Cerebellar cortex (tissue), 1 donor: ENCODE data around the gene ZNF385D.

Experiments
- DNase-seq: peaks from one replicate; pipeline ENCODE4 v3.0.0-alpha.2; 2015; ENCODE audit warnings: low spot score

Gene ZNF385D

DNA sequence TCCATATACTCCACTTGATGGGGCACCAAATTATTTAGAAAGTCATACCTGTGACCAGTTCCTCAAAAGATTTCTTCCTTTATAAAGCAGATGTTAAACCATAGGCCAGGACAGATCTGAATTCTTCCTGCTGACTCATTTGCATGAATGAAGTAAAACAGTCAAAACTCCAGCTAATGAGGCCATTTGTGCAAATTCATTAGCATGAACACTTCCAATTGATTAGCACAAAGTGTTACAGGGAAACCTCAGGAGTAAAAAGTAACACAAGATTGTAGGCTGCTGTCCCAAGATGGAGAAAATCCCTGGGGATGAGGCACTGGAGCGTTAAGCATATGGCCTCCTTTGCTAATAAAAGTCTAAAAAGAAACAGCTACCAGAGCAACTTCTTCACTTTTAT is 149.8 kb downstream of the ZNF385D start:
- no peak for DNase-seq

DNA sequence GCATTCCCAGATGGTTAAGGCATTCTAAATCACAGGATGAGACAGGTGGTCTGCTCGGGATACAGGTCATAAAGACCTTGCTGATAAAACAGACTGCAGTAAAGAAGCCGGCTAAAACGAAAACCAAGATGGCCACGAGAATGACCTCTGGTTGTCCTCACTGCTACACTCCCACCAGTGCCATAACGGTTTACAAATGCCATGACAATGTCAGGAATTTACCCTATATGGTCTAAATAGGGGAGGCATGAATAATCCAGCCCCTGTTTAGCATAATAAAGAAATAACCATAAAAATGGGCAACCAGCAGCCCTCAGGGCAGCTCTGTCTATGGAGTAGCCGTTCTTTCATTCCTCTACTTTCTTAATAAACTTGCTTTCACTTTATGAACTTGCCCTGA is 151.1 kb downstream of the ZNF385D start:
- no peak for DNase-seq

DNA sequence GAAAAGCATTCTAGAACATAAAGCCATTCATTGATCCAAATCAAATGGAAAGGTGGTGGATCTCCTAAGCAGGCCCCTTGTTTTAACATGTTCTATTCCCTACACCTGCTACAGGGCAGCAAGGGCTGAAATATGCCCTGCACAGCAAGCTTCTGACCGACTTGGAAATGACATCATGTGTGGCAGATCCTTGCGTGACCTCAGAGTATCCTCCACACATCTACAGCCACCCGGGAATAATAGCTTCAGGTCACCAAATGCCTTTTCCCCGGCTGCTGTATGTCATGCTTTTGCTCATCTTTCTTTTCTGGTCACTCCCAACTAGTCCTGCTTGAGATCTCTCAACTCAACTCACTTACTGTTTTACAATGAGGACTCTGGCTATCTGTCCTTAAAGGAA is 158.2 kb downstream of the ZNF385D start:
- DNase-seq, result no peak

- DNase-seq, result no peak
These were observed 163.1 kb downstream of the ZNF385D start for GRCh38 chr3:21587894-21588293.

DNA sequence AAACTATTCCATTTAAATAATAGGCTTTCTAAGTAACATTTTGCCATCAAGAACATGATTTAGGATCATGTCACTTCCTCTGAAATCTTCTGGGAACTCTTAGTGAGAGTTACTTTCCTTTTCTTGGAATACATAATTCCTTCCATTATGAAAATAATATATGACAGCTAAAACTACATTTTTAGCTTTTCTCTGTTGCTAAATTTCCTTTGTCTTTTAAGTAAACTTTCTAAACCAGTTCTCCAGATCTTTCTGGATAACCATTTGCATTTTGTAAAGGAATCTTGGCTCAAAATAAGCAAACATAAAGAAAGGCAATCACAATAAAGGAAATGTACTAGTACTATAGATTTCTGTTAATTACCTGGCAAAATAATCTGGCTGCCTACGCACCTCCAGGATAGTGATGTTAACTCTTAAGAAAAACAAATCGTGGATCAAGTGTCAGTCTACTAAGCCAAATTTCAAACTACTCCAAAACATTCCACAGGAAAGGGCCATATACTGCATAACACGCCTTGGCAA is 165.7 kb downstream of the ZNF385D start:
- DNase-seq, result no peak

DNA sequence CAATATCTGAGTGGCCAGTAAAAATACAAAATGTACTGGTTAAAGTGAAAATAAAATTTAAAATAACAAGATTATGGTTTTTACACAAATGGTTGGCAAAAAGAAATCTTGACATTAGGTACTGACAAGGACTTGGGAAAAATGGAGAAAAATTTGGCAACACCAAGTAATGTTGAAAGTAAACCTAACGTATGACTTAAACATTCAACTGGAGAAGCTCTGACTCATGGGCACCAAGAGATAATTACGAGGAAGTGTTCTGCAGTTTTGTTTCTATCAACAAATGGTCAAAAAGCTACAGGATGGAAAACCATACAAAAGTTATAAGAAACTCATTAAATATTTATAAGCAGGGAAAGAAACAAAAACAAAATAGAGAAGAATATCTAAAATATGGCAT is 177.7 kb downstream of the ZNF385D start:
- DNase-seq, result no peak

- DNase-seq, result no peak
These were observed 186.5 kb downstream of the ZNF385D start for GRCh38 chr3:21564531-21564930.

- no peak for DNase-seq
These were observed 188.8 kb downstream of the ZNF385D start for GRCh38 chr3:21562243-21562642.

GRCh38 chr3:21561472-21561871 is 189.5 kb downstream of the ZNF385D start:
- DNase-seq, result no peak

DNA sequence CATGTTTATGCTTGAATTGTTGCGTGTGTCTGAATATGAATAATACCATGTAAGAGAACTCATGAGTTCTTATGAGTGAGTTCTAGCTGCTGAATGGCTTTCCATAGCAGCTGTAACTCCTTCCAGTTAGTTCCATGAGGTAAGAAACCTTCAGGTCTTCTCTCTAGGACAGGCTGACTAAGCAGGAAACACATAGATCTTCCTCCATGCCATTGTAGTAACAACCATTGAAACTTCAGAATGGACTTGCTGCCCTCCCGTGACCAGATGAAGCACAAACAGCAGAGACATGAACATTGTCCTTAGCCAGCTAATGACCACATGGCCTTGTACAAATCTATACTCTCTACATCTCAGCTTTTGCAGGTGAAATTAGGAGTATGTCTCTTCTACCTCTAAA is 200.0 kb downstream of the ZNF385D start:
- no peak for DNase-seq

DNA sequence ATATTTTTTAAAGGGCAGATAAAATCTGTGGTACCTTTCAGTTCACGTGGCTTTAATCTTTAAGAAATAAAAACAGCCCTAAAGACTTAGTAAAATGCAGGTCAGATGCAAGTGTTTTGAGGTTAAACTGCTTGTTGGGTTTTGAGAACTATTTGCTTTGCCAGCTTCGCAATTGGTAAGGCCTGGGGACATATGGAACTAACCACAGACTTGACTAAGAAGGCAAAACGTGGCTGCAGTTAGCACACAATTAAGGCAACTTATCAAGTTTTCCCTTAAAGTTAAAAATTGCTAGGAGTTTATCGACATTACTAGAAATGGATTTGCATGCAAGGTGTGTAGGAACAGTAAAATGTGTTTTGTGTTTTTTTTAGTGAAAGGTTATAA is 206.9 kb downstream of the ZNF385D start:
- no peak for DNase-seq

DNA sequence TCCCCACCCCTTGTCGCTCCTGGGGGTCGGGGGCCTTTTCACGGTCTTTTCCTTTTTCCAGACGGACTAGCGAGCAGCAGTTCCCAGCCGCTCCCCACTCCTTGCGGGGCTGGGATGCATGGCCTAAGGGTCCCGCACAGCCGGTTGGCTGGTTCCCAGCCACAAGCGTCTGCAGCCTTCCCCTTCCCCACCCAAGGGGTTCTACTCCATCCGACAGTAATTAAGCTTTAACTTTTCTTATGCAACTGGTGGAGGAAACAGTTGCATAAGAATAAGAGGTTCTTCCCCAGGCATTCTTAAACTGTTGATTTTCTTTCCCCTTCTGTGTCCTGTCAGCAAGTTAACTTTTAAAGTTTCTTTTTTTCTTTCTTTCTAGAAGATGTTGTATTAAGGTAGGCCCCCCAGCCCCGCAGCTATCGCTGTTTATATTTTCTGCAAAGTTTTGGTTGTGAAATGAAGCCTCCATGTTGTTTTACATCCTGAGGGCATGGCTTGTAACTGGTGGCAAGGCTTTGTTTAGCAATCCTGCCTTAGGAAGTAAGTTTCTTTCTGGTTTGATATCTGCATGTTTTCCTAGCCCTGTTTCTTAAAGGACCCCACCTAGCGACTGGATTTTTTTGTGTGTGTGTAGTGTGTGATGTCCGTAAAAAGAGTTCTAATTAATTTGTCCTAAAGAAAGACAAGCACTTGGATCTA is 207.5 kb downstream of the ZNF385D start:
- DNase-seq, result no peak

DNA sequence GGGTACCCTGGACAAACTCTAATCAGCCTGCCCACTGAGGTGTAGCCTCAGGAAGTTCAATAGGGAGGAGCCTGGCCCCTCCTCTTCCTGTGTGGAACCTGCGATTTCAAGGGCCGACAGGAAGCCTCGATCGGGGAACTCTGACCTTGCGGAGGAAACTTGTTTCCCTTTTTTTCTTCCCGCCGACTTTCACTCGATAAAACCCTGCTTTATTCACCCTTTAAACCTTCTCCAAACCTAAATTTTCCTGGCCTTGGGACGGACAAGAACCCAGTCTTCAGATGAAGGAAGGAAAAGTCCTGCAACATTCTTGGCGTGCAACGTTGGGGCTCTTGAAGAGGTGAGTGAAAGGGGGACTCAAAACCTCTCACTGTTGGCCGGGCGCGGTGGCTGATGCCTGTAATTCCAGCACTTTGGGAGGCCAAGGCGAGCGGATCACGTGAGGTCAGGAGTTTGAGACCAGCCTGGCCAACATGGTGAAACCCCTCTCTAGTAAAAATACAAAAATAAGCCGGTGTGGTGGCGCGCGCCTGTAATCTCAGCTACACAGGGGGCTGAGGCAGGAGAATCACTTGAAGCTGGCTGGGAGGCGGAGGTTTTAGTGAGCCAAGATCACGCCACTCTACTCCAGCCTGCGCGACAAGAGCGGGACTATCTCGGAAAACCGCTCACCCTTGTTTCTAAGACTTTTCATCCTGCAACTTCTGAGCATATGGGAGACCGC is 208.2 kb downstream of the ZNF385D start:
- DNase-seq, result no peak

DNA sequence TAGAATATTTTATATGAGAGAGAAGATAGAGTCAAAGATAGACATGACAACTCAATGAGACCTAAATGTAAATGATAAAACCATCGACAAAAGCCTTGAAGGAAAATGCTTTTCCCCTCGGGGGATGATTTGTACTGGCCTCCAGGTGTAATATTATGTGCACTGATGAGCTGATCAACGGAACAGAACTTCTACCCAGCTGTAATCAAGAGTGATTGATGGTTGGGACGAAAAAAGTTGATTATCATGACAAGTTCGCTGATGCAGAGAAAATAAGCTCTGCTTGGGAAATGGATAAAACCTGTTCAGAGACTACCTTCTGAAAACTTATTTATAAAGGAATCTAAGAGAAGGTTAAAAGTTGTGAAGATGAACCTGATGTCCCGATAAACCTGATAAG is 210.7 kb downstream of the ZNF385D start:
- DNase-seq, result no peak

DNA sequence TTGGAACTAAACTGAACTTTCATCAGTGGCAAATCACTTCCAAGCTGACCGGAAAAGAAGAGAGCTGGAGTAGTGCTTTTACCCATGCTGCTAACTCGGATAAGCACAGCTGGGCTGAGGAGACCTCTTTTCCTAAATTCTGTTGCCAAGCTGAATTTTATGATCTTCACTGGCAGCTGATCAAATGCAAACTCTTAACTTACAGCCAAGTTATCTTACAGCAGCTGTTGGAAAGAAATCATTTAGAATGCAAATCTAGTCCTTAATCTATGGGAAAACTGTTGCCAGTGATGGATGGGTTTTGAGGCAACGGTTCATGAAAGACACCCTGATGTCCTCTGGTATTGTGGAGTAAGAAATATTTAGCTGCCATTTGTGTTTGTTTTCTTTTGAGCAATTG is 216.5 kb downstream of the ZNF385D start:
- no peak for DNase-seq

DNA sequence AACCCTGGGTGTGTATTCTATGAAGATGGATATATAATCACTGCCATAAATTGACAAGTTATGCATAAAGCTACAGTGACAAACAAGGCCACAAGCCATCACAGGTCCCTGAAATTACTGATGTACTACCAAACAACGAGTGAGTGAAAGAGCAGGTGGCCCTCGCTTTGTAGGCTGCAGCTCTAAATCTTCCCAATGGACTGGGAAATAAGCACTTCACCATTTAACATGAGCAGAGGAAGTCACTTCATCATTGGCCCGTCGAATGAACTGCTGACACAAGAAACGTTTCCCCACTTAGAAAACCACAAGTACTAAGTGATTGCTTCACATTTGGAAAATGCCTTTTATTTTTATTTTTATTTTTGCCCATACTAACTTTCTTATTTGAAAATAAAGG is 218.0 kb downstream of the ZNF385D start:
- DNase-seq, result no peak

- no peak for DNase-seq
These were observed 219.1 kb downstream of the ZNF385D start for GRCh38 chr3:21531909-21532308.

DNA sequence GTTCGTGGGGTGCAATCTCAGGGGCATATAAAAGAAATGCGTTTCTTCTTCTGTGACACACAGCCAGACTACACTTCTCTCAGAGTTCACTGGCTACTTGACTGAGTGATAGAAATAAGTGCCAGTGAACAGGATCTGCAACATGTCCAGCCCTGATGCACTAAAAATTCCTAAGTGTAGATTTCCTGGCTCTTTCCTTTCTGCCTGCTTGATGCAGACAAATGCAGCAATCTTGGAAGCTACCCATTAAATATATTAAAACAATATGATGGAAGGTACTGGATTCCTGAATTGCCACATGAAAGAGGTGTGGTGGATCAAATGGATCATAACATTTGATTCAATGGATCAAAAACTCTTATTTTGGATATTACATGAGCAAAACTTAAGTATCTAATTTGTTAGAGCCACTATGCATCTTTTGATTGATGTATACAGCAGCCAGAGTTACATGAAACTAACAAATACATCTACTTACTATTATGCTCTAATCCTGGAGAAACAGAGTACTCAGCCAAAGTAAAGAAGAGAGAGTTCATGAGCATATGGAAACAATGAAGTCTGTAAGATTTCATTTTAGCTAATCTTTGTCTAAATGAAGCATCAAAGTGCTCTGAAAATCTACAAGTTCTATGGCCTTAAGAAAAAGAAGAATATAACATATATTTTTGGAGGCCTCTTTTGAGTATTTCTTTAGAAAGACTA is 222.6 kb downstream of the ZNF385D start:
- DNase-seq, result no peak

DNA sequence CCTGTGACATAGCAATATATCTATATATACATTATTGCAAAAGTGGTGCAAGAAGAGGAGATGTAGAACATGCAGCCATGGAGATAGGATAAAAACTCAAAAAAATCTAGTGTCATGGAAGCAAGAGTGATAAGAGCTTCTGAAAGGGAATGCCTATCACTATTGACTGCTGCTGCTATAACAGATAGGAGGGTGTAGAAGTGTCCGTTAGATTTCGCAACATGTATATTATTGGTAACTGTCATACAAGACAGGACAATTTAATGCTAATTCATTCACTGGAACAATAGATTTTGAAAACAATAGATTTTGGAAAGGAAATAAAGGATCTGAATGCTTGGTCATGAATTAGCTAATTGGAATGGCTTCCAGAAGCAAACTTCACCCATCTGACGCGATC is 224.5 kb downstream of the ZNF385D start:
- DNase-seq, result no peak

DNA sequence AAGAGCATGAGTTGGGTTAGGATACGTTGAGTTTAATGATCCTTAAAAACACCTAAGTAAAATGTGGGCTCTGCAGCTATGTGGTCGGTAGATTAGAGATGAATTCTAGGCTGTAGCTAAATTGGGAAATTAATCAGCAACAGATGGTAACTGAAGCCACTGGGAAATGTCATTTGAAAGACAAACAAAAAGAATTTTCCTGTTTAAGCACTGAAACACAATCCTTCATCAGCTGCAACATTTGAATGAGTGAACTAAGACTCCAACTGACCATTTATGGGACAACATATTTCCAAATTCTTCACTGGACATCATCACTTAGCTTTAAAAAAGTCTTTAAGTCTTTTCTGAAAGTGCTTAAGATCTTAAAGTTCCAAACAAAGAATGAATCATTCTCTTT is 226.9 kb downstream of the ZNF385D start:
- peak; percentile 29 for DNase-seq

DNA sequence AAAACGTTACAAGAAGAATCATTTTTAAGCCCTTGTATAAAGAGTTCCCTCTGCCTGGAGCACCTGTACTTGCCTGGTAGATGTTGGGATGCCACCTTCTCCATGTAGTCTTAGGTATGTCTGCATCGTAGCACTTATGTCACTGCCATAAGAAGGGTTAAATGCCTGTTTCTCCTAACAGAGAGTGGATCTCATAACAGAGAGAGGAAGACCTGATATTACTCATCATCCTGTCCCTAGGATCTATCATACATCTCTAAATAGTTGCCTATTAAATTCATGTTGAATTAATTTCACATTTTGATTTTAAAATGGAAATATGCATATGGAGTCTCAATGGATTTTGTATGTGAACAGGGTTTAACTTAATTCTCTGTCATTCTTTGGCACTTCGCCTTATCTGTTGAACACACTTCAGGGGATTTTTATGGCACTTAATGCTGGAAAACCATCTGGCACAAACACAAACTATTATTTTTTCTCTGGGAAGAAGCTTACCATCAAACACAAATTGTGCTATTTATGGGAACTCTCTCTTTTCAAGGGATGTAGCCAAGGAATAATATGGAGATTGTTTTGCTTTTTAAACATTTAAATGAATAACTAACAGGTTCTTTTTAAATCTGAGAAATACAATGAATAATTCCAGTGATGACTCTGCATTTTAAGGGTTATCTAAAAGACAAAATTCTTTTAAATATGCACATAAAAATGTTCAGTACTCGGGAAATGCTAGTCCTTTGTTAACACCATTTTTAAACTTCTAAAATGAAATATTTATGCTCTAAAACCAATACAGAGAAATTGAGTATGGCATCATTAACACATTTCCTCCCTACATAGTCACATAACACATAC is 230.7 kb downstream of the ZNF385D start:
- DNase-seq, result peak; percentile 36

DNA sequence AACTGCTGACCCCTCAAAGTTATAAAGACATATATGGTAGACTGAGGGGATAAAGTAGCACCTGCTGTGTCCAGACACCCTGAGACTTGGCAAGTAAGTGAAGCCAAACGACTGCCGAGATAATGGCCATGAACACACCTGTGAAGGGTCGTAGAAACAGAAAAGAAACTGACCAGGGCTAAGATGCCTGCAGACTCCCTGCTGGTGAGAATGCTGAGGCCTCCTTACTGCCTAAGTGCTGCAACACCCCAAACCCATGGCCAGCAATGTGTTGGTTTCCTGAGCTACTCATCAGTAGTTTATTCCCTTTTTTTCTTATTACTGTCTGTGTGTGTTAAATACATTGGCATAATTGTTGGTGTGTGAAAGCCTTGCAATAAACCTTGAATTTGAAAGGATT is 233.8 kb downstream of the ZNF385D start:
- no peak for DNase-seq
